ENCODE measurements around the gene NYAP2.

DNA sequence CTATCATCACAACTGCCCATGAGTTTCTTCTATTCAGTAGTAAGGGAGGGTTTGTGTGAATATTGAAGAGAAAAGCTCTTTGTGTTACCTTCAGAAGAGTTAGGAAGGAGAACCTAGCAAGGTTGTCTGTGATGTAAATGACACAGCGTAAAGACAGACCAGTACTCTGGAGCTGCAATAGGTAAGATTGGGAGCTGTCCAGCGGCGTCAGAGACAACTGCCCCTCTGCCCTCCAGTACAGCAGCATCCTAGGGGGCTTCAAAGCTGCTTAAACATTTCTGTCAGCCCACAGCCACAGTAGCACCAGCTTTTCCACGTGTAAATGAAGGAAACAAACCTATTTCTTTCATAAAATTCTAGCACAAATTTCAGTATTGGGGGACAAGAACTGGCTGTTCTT is 34.5 kb downstream of the NYAP2 start:
- TF ChIP-seq, protein P1, sequence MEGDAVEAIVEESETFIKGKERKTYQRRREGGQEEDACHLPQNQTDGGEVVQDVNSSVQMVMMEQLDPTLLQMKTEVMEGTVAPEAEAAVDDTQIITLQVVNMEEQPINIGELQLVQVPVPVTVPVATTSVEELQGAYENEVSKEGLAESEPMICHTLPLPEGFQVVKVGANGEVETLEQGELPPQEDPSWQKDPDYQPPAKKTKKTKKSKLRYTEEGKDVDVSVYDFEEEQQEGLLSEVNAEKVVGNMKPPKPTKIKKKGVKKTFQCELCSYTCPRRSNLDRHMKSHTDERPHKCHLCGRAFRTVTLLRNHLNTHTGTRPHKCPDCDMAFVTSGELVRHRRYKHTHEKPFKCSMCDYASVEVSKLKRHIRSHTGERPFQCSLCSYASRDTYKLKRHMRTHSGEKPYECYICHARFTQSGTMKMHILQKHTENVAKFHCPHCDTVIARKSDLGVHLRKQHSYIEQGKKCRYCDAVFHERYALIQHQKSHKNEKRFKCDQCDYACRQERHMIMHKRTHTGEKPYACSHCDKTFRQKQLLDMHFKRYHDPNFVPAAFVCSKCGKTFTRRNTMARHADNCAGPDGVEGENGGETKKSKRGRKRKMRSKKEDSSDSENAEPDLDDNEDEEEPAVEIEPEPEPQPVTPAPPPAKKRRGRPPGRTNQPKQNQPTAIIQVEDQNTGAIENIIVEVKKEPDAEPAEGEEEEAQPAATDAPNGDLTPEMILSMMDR (conservative IDR thresholded peaks at IDR 0.05; ENCODE audit: low read length), result no peak
- TF ChIP-seq EZH2phosphoT487 (IDR thresholded peaks at IDR 0.05; ENCODE audit: borderline replicate concordance, low read depth, low read length), result no peak

Measured in OCI-LY7 (cell line).